Stomach (tissue), 9 donors: ENCODE measurements around the gene TOR3A. TPM values are rescaled to one million over a fixed set of nuclear protein-coding genes. Genes with fewer than 3 reads are reported as not detected.

Experiments
- DNase-seq, 2 donors: peaks; one replicate each; pipeline versions ENCODE4 v3.0.0 to v3.0.0-alpha.2; 2013 to 2019
- H3K27ac ChIP-seq, 5 donors: fragments of 200-600 bp in 4 of 5; sonication (generic) in 4 of 5; one replicate each; pipeline ENCODE4 v1.5.1; 2013 to 2019; ENCODE audit warnings: mild to moderate bottlenecking in 1 of 5, moderate library complexity in 1 of 5
- H3K27me3 ChIP-seq, 3 donors: fragments of 200-600 bp; sonication (generic); one replicate each; pipeline ENCODE4 v1.5.1; 2017 to 2019; ENCODE audit warnings: mixed run types in 1 of 3
- H3K36me3 ChIP-seq, 4 donors: fragments of 200-600 bp; sonication (generic); 1 replicate in 3 of 4; 2 replicates in 1 of 4; pipeline ENCODE4 v1.5.1; 2016 to 2019
- H3K4me1 ChIP-seq, 4 donors: fragments of 200-600 bp; sonication (generic); one replicate each; pipeline ENCODE4 v1.5.1; 2016 to 2019
- H3K4me3 ChIP-seq, 4 donors: fragments of 200-600 bp; sonication (generic) in 3 of 4; one replicate each; pipeline ENCODE4 v1.5.1; 2016 to 2019; ENCODE audit warnings: mild to moderate bottlenecking in 1 of 4
- H3K9me3 ChIP-seq, 4 donors: fragments of 200-600 bp; sonication (generic); one replicate each; pipeline ENCODE4 v1.5.1; 2016 to 2019
- CTCF ChIP-seq, 7 experiments: fragments of 450-650 bp in 4 of 7; fragments of 200-600 bp in 3 of 7; sonication (generic) in 3 of 7; IDR thresholded peaks; one replicate each; pipeline ENCODE4 v1.5.1; 2016 to 2019; ENCODE audit warnings: antibody characterized with exemption in 7 of 7, control low read depth in 2 of 7, mild to moderate bottlenecking in 1 of 7
- EP300 ChIP-seq: sonication (generic); formaldehyde crosslinking; IDR thresholded peaks from one replicate; pipeline ENCODE4 v1.6.1; 2017; ENCODE audit warnings: antibody characterized with exemption
- POLR2A ChIP-seq, 4 donors: fragments of 450-650 bp; IDR thresholded peaks; one replicate each; pipeline ENCODE4 v1.6.1; 2016; ENCODE audit warnings: antibody characterized with exemption in 4 of 4, control low read depth in 2 of 4, mild to moderate bottlenecking in 1 of 4, moderate library complexity in 1 of 4
- POLR2AphosphoS5 ChIP-seq, 3 donors: sonication (generic); formaldehyde crosslinking; IDR thresholded peaks; one replicate each; pipeline ENCODE4 v1.6.1; 2016; ENCODE audit warnings: antibody characterized with exemption in 3 of 3
- WGBS, 5 donors: extraction: QIAGEN DNeasy Blood & Tissue Kit in 3 of 5; methylation state at CpG; one replicate each; pipeline versions ENCODE4 v1.1.5 to v1.1.7; 2013 to 2018; 5-methylcytosine and 5-hydroxymethylcytosine counted together
- intact Hi-C: fragments of 100-400 bp; cut with DNase I; formaldehyde crosslinking; loops from one replicate; pipeline ENCODE4 v1.15.1; 2023; ENCODE audit warnings: low total_unique reads
- polyA plus RNA-seq, 3 donors: library from polyadenylated mRNA; stranded (reverse); fragments of 200-250 nt; gene quantifications; one replicate each; pipeline ENCODE4 v1.2.3, GENCODE V29; 2013
- total RNA-seq, 5 donors: library from RNA; depleted of rRNA; stranded (reverse); fragments of >200 nt; gene quantifications; one replicate each; pipeline versions ENCODE4 v1.1.0 to v1.2.3, GENCODE V29; 2014 to 2016
- donor health status: healthy with polysubstance abuse.
- donor health status: Bipolar disorder and iron deficiency.
- donor health status: healthy.

TOR3A gene
- total and polyA plus RNA-seq, 8 donors, result 5.3 to 285 (median 15.6) TPM

GRCh38 chr1:179043266-179043665 is 38.6 kb upstream of the TOR3A start:
- intact Hi-C loops, result no loop called here
- WGBS, 5 donors, result 86 to 98% (median 92%) methylated on average over 3 to 4 of the region's 4 CpGs
- no peak overlapping the region for H3K27ac ChIP-seq
- H3K27me3 ChIP-seq, result no peaks in the 10 kb centered on the region
- H3K9me3 ChIP-seq, result no peaks in the 10 kb centered on the region
- H3K4me1 ChIP-seq, result peaks cover 4 to 25% (median 15%) of the 10 kb centered on the region in 4 donors
- TF ChIP-seq POLR2AphosphoS5 (IDR thresholded peaks at IDR 0.05) (no peak), EP300 (no peak), POLR2A (IDR thresholded peaks at IDR 0.05) (no peak), CTCF (IDR thresholded peaks at IDR 0.05) (no peak)
- peaks cover 0 to 17% (median 9%) of the 10 kb centered on the region in 4 donors for H3K36me3 ChIP-seq
- no peak for DNase-seq
- H3K4me3 ChIP-seq, result no peak overlapping the region

DNA sequence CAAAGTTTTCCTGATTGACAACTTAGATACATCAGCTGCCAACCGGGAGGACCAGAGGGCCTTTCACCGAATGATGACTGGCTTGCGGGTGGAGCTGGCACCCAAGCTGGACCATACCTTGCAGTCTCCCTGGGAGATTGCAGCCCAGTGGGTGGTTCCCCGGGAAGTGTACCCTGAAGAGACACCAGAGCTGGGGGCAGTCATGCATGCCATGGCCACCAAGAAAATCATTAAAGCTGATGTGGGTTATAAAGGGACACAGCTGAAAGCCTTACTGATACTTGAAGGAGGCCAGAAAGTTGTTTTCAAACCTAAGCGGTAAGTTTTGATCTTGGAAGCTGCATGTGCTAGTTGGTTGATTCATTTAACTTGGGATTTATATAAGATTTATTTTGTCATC is 38.0 kb upstream of the TOR3A start:
- TF ChIP-seq EP300 (no peak), CTCF (IDR thresholded peaks at IDR 0.05) (no peak), POLR2A (IDR thresholded peaks at IDR 0.05) (no peak), POLR2AphosphoS5 (IDR thresholded peaks at IDR 0.05) (no peak)
- Histone ChIP-seq H3K27me3 (no peaks in the 10 kb centered on the region), H3K36me3 (peaks cover 0 to 17% (median 9%) of the 10 kb centered on the region in 4 donors), H3K27ac (no peak overlapping the region), H3K9me3 (no peaks in the 10 kb centered on the region), H3K4me1 (peaks cover 0 to 18% (median 8%) of the 10 kb centered on the region in 4 donors), H3K4me3 (no peak overlapping the region)
- WGBS, 5 donors, result 94 to 100% (median 97%) methylated on average over 5 of the region's 5 CpGs
- intact Hi-C loops, result no loop called here
- DNase-seq, result no peak

DNA sequence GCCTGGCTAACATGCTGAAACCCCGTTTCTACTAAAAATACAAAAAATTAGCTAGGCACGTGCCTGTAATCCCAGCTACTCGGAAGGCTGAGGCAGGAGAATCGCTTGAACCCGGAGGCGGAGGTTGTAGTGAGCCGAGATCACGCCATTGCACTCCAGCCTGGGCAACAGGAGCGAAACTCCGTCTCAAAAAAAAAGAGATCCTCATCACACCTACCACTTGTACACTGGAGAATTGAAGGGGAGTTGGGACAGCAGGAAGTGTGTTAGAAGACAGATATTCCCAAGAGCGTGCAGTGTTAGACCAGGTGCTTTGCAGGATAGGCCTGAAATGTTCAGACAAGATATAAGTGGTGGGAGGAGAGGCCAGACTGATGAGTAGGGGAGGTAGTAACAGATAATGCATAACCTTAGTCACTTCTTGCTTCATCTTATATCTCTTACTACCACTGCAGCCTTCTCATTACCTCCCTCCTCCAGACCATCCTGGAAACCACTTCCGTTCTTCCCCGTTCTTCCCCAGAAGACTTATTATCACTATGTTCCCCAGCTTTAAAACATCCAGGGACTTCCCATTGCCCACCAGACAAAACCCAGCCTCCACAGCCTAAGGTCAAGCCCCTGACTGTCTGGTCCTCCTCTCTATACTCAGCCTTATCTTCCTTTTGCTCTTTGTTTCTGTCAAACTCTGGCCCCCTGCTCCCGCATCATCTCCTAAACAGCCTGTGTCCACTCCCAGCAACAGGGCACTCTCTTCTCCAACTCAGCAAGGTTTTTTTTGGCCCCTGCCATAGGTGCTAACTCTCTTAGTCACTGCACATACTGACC is 34.8 kb upstream of the TOR3A start:
- Histone ChIP-seq H3K27ac (no peak overlapping the region), H3K9me3 (no peaks in the 10 kb centered on the region), H3K36me3 (peaks cover 0 to 26% (median 15%) of the 10 kb centered on the region in 4 donors), H3K27me3 (no peaks in the 10 kb centered on the region), H3K4me1 (peaks cover 0 to 12% (median 5%) of the 10 kb centered on the region in 4 donors), H3K4me3 (no peak overlapping the region)
- TF ChIP-seq CTCF (IDR thresholded peaks at IDR 0.05) (no peak), POLR2AphosphoS5 (IDR thresholded peaks at IDR 0.05) (no peak), EP300 (no peak), POLR2A (IDR thresholded peaks at IDR 0.05) (no peak)
- intact Hi-C loops, result no loop called here
- no peak for DNase-seq
- 91 to 98% (median 95%) methylated on average over 14 of the region's 14 CpGs for WGBS, 5 donors

- H3K27ac ChIP-seq, result no peak overlapping the region
- intact Hi-C loops, result no loop called here
- TF ChIP-seq POLR2A (IDR thresholded peaks at IDR 0.05) (no peak), CTCF (IDR thresholded peaks at IDR 0.05) (no peak), POLR2AphosphoS5 (IDR thresholded peaks at IDR 0.05) (no peak), EP300 (no peak)
- no peak overlapping the region for H3K4me3 ChIP-seq
- H3K36me3 ChIP-seq, result peaks cover 0 to 26% (median 15%) of the 10 kb centered on the region in 4 donors
- H3K27me3 ChIP-seq, result no peaks in the 10 kb centered on the region
- H3K4me1 ChIP-seq, result peaks cover 0 to 12% (median 5%) of the 10 kb centered on the region in 4 donors
- no peaks in the 10 kb centered on the region for H3K9me3 ChIP-seq
- no peak for DNase-seq
Measured at GRCh38 chr1:179047636-179047997, 34.3 kb upstream of the TOR3A start.
